Testis (tissue), 2 donors: ENCODE data around the gene CDS1.

Experiments
- POLR2A ChIP-seq: fragments of 450-650 bp; IDR thresholded peaks from one replicate; pipeline ENCODE4 v1.6.1; 2017; ENCODE audit warnings: antibody characterized with exemption, mild to moderate bottlenecking, moderate library complexity
- TF ChIP-seq, protein P1 (sequence below), 3 experiments: fragments of 450-650 bp in 2 of 3; fragments of 200-600 bp in 1 of 3; sonication (generic) in 1 of 3; IDR thresholded peaks; one replicate each; pipeline ENCODE4 v1.5.1; 2016 to 2019; ENCODE audit warnings: antibody characterized with exemption in 3 of 3, mild to moderate bottlenecking in 2 of 3, moderate library complexity in 1 of 3

- TF ChIP-seq, protein P1, sequence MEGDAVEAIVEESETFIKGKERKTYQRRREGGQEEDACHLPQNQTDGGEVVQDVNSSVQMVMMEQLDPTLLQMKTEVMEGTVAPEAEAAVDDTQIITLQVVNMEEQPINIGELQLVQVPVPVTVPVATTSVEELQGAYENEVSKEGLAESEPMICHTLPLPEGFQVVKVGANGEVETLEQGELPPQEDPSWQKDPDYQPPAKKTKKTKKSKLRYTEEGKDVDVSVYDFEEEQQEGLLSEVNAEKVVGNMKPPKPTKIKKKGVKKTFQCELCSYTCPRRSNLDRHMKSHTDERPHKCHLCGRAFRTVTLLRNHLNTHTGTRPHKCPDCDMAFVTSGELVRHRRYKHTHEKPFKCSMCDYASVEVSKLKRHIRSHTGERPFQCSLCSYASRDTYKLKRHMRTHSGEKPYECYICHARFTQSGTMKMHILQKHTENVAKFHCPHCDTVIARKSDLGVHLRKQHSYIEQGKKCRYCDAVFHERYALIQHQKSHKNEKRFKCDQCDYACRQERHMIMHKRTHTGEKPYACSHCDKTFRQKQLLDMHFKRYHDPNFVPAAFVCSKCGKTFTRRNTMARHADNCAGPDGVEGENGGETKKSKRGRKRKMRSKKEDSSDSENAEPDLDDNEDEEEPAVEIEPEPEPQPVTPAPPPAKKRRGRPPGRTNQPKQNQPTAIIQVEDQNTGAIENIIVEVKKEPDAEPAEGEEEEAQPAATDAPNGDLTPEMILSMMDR (IDR thresholded peaks at IDR 0.05) = no peak
- no peak for TF ChIP-seq POLR2A
Measured at GRCh38 chr4:84639145-84639544, 56.2 kb downstream of the CDS1 start.
